GM21825 (cell line): Measurements from ENCODE around the gene PARP6.

Source experiments
- ATAC-seq: cut with Tn5 transposase; IDR thresholded peaks from one replicate; pipeline ENCODE4 v1.9.1; 2021; ENCODE audit warnings: mild to moderate bottlenecking, moderate library complexity; ENCODE audit not compliant: unreplicated experiment

PARP6 gene, protein sequence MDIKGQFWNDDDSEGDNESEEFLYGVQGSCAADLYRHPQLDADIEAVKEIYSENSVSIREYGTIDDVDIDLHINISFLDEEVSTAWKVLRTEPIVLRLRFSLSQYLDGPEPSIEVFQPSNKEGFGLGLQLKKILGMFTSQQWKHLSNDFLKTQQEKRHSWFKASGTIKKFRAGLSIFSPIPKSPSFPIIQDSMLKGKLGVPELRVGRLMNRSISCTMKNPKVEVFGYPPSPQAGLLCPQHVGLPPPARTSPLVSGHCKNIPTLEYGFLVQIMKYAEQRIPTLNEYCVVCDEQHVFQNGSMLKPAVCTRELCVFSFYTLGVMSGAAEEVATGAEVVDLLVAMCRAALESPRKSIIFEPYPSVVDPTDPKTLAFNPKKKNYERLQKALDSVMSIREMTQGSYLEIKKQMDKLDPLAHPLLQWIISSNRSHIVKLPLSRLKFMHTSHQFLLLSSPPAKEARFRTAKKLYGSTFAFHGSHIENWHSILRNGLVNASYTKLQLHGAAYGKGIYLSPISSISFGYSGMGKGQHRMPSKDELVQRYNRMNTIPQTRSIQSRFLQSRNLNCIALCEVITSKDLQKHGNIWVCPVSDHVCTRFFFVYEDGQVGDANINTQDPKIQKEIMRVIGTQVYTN

GRCh38 chr15:72272213-72272996, at the start of gene PARP6:
Gene PARP6 (minus strand): TSS chr15:72272554. CDS start chr15:72267477, 5,077 bp downstream.
- peak; percentile 90 for ATAC-seq

GRCh38 chr15:72319985-72320671, 47.8 kb upstream of the PARP6 start, which contains the start of gene CELF6:
Gene CELF6 (minus strand): TSS chr15:72320157. CDS start chr15:72319874, 283 bp downstream.
- no peak for ATAC-seq

- no peak for ATAC-seq
These were observed 47.1 kb upstream of the PARP6 start for GRCh38 chr15:72319360-72319984.

- no peak for ATAC-seq
These were observed 46.1 kb upstream of the PARP6 start for GRCh38 chr15:72318408-72318942.

DNA sequence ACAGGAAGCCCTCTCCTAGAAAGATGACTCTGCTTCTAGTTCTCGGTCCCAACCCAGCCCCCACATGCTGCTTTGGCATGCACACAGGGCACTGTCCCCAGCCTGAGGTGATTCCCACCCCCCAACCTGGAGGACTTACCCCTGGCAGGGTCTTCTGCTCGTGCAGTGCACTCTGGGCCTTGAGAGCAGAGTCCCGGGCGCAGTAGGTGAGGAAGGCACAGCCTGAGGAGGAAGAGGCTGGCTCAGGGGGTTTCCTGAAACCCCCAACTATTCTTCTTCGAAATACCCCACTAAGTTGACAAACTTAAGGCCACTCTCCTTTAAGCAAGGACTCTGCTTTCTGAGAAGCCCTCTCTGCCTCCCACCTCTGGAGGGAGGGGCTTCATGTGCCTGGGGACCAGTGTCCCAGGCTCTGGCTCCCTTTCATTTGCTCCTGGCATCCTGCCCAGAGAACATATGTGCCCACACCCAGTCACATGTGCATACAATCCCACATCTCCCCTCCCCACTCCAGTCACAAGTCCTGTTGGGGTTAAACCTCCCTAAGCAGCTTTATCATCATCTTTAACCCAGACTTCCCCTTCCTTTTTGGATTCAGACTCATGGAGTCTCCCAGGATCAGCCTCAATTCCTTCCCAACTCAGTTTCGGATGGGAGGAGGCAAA, 43.5 kb upstream of the PARP6 start:
- ATAC-seq: no peak

GRCh38 chr15:72313881-72314280, 41.5 kb upstream of the PARP6 start:
- ATAC-seq: no peak

DNA sequence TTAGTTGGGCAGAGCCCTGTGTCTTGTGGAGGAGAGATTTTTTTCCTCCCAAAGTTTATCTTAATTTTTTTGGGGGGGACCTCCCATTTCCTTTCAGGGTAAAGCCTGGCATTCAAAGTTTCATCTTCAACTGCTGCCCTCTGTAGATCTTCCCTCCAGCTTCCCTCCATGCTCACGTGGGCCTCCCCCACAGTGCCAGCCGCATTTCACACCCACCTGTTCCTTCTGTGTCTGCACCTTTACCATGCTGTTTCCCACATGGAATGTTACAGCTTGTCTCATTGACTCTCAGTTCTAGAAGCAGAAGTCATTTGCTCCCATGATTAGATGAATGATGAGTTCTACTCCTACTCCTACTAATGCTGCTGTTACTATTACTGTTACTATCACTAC, 41.1 kb upstream of the PARP6 start:
- no peak for ATAC-seq

DNA sequence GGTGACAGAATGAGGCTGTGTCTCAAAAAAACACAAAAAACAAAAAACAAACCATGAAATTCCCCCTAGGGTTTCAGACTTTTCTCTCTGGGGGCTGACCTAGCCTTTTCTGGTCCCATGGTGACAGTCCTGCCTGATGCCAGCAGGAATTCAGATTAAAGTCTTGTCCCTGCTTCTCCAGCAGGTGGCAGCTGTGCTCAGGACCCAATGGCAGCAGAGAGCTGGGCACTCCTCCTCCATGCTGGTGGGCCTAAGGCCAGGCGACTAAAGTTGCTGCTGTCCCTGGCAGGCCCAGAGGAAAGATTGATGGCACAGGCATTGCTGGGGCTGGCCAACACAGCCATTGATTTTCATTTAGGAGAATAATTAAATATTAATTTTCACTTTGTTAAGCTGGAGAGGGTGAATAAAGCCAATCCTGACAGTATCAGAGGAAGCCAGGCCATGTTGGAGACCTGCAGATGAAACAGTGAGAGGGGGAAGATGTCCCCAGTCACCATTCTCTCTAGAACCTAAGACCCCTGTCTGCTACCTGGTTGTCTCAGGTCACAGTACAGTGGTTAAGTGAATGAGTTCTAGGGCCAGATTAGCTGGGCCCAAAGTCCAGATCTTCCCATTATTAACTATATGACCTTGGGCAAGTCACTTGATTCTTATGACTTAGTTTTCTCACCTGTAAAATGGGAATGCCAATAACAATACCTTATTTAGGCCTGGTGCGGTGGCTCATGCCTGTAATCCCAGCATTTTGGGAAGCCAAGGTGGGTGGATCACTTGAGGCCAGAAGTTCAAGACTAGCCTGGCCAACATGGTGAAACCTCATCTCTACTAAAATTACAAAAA, 40.5 kb upstream of the PARP6 start:
- ATAC-seq: no peak

DNA sequence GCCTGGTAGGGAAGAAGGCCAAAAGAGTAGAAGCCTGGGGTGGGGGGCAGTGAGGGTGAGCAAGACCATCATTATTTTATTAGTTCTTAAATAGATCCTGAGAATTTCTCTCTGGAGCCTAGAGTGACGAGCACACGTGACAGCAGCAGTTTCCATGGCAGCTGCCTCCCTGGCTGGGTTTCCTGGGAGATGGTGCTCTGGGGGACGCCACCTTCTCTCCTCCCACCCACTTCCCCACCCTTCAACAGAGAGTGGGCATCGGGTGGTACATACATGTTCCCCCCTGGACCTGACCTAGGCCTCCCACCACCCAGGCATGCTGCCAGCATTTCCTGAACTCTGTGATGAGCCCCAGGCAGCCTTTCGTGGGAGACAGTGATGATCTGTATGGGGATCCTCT, 34.7 kb upstream of the PARP6 start:
- no peak for ATAC-seq

DNA sequence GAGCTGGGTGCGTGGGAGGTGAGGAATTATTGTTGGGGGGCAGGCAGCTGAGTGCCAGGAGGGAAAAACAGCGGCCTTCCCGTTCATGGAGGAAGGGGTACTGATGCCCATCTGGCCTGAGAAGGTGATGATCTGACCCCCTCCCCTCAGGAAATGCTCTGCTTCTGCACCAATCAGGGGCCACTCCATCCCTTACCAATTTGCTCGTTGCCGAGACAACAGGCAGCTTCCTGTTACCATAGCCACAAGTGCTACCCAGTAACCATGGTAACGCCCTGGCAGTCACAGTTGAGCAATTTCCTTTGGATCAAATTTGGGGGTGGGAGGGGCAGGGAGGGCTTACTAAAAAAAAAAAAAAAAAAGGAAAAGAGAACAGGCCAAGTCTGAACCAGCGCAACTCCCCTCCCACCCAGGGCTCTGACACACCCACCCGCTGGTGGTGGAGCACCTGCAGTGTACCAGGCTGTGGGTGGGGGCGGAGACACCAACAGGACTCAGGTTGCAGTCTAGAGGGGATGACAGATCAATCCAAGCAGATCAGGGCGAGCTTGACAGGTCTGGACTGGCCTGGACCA, 33.9 kb upstream of the PARP6 start:
- no peak for ATAC-seq

- ATAC-seq: no peak
These were observed 32.2 kb upstream of the PARP6 start for GRCh38 chr15:72304596-72304995.

GRCh38 chr15:72302955-72303354, 30.6 kb upstream of the PARP6 start:
- no peak for ATAC-seq

- ATAC-seq: no peak
These were observed 17.4 kb upstream of the PARP6 start for GRCh38 chr15:72289597-72290325.

DNA sequence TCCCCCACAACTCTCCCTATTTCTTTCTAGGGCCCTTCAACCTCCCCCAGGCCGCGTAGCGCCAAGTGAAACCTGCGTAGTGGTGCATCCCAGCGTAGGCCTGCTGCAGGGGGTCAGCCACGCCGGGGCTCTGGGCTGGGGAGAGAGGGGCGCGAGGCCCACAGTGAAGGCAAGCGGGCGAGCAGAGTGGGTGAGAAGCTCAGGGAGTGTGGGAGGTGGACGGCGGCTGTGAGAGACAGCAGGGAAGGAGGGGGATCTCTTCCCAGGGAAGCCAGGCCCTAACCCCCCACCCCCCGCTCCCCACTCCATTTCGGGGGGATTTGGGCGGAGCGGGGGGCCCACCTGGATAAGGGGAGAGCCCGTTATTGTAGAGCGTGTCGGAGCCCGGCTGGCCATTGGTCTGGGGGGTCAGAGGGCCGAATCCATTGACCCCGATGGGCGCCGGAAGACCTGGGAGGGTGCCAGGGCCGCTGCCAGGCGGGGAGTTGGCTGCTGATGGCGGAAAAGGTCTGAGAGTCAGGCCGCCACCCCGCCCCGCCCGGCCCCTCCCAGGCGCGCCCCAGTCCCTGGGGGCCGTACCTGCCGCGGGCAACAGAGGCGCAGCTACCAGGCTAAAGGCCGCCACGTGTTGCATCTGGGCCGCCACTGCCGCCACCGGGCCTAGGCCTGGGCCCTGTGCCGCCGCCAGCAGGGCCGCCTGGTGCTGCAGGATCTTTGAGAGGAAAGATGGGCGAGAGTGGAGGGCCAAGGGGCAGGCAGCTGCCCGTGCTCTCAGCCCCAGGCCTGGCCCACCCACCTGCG, 16.6 kb upstream of the PARP6 start:
- ATAC-seq: no peak

- no peak for ATAC-seq
These were observed 13.7 kb upstream of the PARP6 start for GRCh38 chr15:72285927-72286516.

- no peak for ATAC-seq
These were observed 13.0 kb upstream of the PARP6 start for GRCh38 chr15:72285402-72285801.

DNA sequence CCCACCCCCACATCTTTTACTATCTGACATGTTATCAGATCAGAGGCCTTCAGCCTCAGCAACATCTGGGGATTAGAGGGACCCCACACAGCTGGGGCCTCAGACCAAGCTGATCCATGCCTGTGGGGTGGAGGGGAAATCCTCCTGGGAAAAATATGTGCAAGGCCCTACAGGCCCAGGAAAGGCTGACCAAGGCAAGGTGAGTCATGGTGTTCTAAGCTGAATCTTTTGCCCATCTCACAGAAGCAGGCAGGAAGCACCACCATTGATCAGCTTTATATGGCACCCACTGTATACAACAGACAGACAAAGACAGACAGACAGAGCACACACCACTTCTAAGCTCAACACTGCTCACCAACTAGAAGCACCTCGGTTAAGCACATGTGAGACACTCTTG, 12.4 kb upstream of the PARP6 start:
- no peak for ATAC-seq
